ENCODE measurements around the gene CHTF18. TPM values are rescaled to one million over a fixed set of nuclear protein-coding genes. Genes with fewer than 3 reads are reported as not detected.

CHTF18 gene
- total and polyA plus RNA-seq, 2 of the 4 experiments (the other 2 are of a cell fraction) = 3.2 to 21.4 TPM

- BruUV-seq (replicated peaks) = no TSS peak
- intact Hi-C loops (cut with micrococcal nuclease) (no loop called here), dilution Hi-C loops (cut with HindIII; ENCODE audit: low sequenced_read_pairs, unreplicated experiment) (no loop called here), in situ Hi-C loops (cut with MboI; ENCODE audit: low sequenced_read_pairs) (no loop called here)
- TF ChIP-seq MXI1 (IDR thresholded peaks at IDR 0.05; ENCODE audit: borderline replicate concordance, low read depth, low read length) (no peak), RFX5 (IDR thresholded peaks at IDR 0.05; ENCODE audit: low read depth, low read length) (no peak), USF2 (IDR thresholded peaks at IDR 0.05; ENCODE audit: low read depth, low read length) (no peak), RCOR1 (IDR thresholded peaks at IDR 0.05; ENCODE audit: insufficient replicate concordance, low read length) (no peak), BHLHE40 (IDR thresholded peaks at IDR 0.05; ENCODE audit: low read depth, low read length) (no peak), RAD21 (IDR thresholded peaks at IDR 0.05; ENCODE audit: low read length) (no peak), MAFK (IDR thresholded peaks at IDR 0.05; ENCODE audit: low read depth, low read length) (no peak), ELK1 (IDR thresholded peaks at IDR 0.05; ENCODE audit: borderline replicate concordance, low read depth, low read length) (no peak), FOS (IDR thresholded peaks at IDR 0.05; ENCODE audit: low read depth, low read length) (no peak)
- Histone ChIP-seq H3K4me3 (ENCODE audit: insufficient read depth, low read depth, low read length) (no peak overlapping the region), H2AK9ac (replicated peaks; ENCODE audit: low read depth, low read length, poor library complexity) (no peak overlapping the region), H4K8ac (ENCODE audit: low read depth in 2 of 2, low read length in 2 of 2) (no peak overlapping the region), H3K27ac (ENCODE audit: insufficient read depth, low read length) (no peak overlapping the region), H3K27me3 (ENCODE audit: control insufficient read depth, insufficient read depth, low read length) (no peaks in the 10 kb centered on the region), H3K79me1 (ENCODE audit: low read depth in 1 of 2, low read length in 2 of 2) (peaks cover 4 to 35% of the 10 kb centered on the region in 2 experiments; a peak in 2 of 4 replicates), H3K23ac (ENCODE audit: low read depth, low read length) (no peak overlapping the region), H4K91ac (ENCODE audit: insufficient read depth, low read depth, low read length) (no peak overlapping the region), H3K4me1 (ENCODE audit: control insufficient read depth, insufficient read depth, low read length) (peaks cover 11% of the 10 kb centered on the region; the same call in 1 of the 2 replicates), H3K9me1 (ENCODE audit: insufficient read depth, low read length) (no peaks in the 10 kb centered on the region), H3K9me3 (ENCODE audit: control insufficient read depth, insufficient read depth, low read length) (no peaks in the 10 kb centered on the region), H3K56ac (ENCODE audit: extremely low read depth, insufficient read depth, low read length) (no peak overlapping the region), H2BK5ac (ENCODE audit: low read depth, low read length, poor library complexity, severe bottlenecking) (no peak overlapping the region), H3K18ac (ENCODE audit: low read depth, low read length) (no peak overlapping the region), H2AFZ (replicated peaks; ENCODE audit: low read length, poor library complexity) (no peak overlapping the region), H2BK20ac (ENCODE audit: low read depth, low read length) (no peak overlapping the region), H2BK120ac (ENCODE audit: low read depth, low read length) (no peak overlapping the region), H3K36me3 (ENCODE audit: control insufficient read depth, insufficient read depth, low read length) (peaks cover 18% of the 10 kb centered on the region), H3K4ac (ENCODE audit: low read depth, low read length) (no peak overlapping the region), H4K20me1 (ENCODE audit: insufficient read depth, low read length) (peaks cover 23% of the 10 kb centered on the region), H4K5ac (ENCODE audit: low read depth, low read length) (no peak overlapping the region), H3K4me2 (ENCODE audit: low read depth, low read length) (no peak overlapping the region), H3K9ac (ENCODE audit: low read depth, low read length) (no peak overlapping the region), H3K14ac (replicated peaks; ENCODE audit: low read depth, low read length) (no peak overlapping the region), H2AK5ac (ENCODE audit: low read depth, low read length) (no peak overlapping the region), H2BK15ac (ENCODE audit: low read depth, low read length) (no peak overlapping the region)
- ATAC-seq (ENCODE audit: low read depth) (no peak), DNase-seq (no peak)
- 95% methylated on average over 9 of the region's 17 CpGs; no CpG with 5 or more reads in 1 of the 2 experiments for WGBS, 2 experiments (ENCODE audit: extremely low coverage in 2 of 2, insufficient read length in 1 of 2)
- ChIA-PET POLR2A (ENCODE audit: unreplicated experiment) (no interaction called here), CTCF (no interaction called here)
These were observed 1.7 kb downstream of the CHTF18 start for GRCh38 chr16:790086-790485.
